SK-N-SH treated with all-trans-retinoic acid at 6 μM for 48 hours (cell line): Measurements from ENCODE around the gene RAF1.

Experiments used
- ARNTL ChIP-seq: fragments of 450-650 bp; formaldehyde crosslinking; IDR thresholded peaks from 2 replicates; pipeline ENCODE4 v1.5.0; 2020; ENCODE audit warnings: low read depth, mild to moderate bottlenecking, moderate library complexity, borderline replicate concordance
- CREB5 ChIP-seq: fragments of 250-450 bp; sonication (Bioruptor Pico); IDR thresholded peaks from 2 replicates; pipeline ENCODE4 v1.5.1; 2020; ENCODE audit warnings: low read depth, mild to moderate bottlenecking, moderate library complexity
- ESRRG ChIP-seq: fragments of 250-450 bp; sonication (Bioruptor Pico); IDR thresholded peaks from 2 replicates; pipeline ENCODE4 v1.6.1; 2021; ENCODE audit warnings: mild to moderate bottlenecking
- ISL1 ChIP-seq: fragments of 250-450 bp; sonication (Bioruptor Pico); IDR thresholded peaks from 2 replicates; pipeline ENCODE4 v2.1.2; 2022; ENCODE audit warnings: mild to moderate bottlenecking, moderate library complexity
- PATZ1 ChIP-seq: fragments of 250-450 bp; sonication (Bioruptor Pico); IDR thresholded peaks from 2 replicates; pipeline ENCODE4 v1.8.0; 2020; ENCODE audit warnings: mild to moderate bottlenecking, moderate library complexity, borderline replicate concordance
- POU6F1 ChIP-seq: fragments of 250-450 bp; sonication (Bioruptor Pico); IDR thresholded peaks from 2 replicates; pipeline ENCODE4 v1.8.0; 2021; ENCODE audit warnings: low read depth, mild to moderate bottlenecking, moderate library complexity, borderline replicate concordance
- PPARA ChIP-seq: fragments of 250-450 bp; sonication (Bioruptor Pico); IDR thresholded peaks from 2 replicates; pipeline ENCODE4 v1.5.0; 2020; ENCODE audit warnings: mild to moderate bottlenecking, borderline replicate concordance
- RARB ChIP-seq: fragments of 250-450 bp; sonication (Bioruptor Pico); IDR thresholded peaks from 2 replicates; pipeline ENCODE4 v1.8.0; 2021; ENCODE audit warnings: mild to moderate bottlenecking, moderate library complexity
- TCF4 ChIP-seq: fragments of 250-450 bp; sonication (Bioruptor Pico); IDR thresholded peaks from 2 replicates; pipeline ENCODE4 v1.8.0; 2021; ENCODE audit warnings: mild to moderate bottlenecking, moderate library complexity, borderline replicate concordance
- TSHZ2 ChIP-seq: fragments of 250-450 bp; sonication (Bioruptor Pico); IDR thresholded peaks from 2 replicates; pipeline ENCODE4 v1.5.0; 2020; ENCODE audit warnings: mild to moderate bottlenecking, moderate library complexity
- ZC3H10 ChIP-seq: fragments of 250-450 bp; sonication (Bioruptor Pico); IDR thresholded peaks from 2 replicates; pipeline ENCODE4 v1.5.1; 2021; ENCODE audit warnings: mild to moderate bottlenecking, moderate library complexity
- ZFP30 ChIP-seq: fragments of 450-650 bp; formaldehyde crosslinking; IDR thresholded peaks from 2 replicates; pipeline ENCODE4 v1.5.0; 2022; ENCODE audit warnings: mild to moderate bottlenecking, moderate library complexity
- ZNF70 ChIP-seq: fragments of 450-650 bp; formaldehyde crosslinking; IDR thresholded peaks from 2 replicates; pipeline ENCODE4 v1.5.0; 2020; ENCODE audit warnings: mild to moderate bottlenecking, moderate library complexity

- TF ChIP-seq RARB (CRISPR knock-in tag) (no peak), CREB5 (CRISPR knock-in tag) (no peak), PPARA (CRISPR knock-in tag) (no peak), ISL1 (CRISPR knock-in tag) (no peak), TSHZ2 (CRISPR knock-in tag) (no peak), ZNF70 (CRISPR knock-in tag) (no peak), TCF4 (CRISPR knock-in tag) (no peak), ZFP30 (no peak), POU6F1 (CRISPR knock-in tag) (no peak), ESRRG (CRISPR knock-in tag) (no peak), PATZ1 (CRISPR knock-in tag) (no peak), ARNTL (CRISPR knock-in tag) (no peak), ZC3H10 (CRISPR knock-in tag) (no peak)
Observed at GRCh38 chr3:12593473-12593872, 70.4 kb downstream of the RAF1 start.
